ENCODE measurements around the gene RDX. TPM values are rescaled to one million over a fixed set of nuclear protein-coding genes. Genes with fewer than 3 reads are reported as not detected.

Gene RDX
- total RNA-seq, 4 donors from 2014 or later: 95.7 to 140 (median 115) TPM

- H3K4me3 ChIP-seq: no peak overlapping the region
- in situ Hi-C loops (cut with MboI; ENCODE audit: low sequenced_read_pairs in 4 of 4) (loop anchor here in 3 of 4 donors (10.0 to 25.0 kb wide), 2 partner anchors 228 to 1030 kb away; partner anchors contain the start of gene POU2AF2 (in 1 of the 3)), intact Hi-C loops (cut with DNase I; ENCODE audit: low total_unique reads) (loop anchor here (10.0 kb wide), 1 partner anchor 88 kb away; the partner anchor contains the start of gene RDX)
- DNase-seq (no peak), ATAC-seq (no peak)
- no peak overlapping the region for H3K27ac ChIP-seq
- H3K9me3 ChIP-seq: no peaks in the 10 kb centered on the region
- H3K4me1 ChIP-seq: no peaks in the 10 kb centered on the region
- H3K36me3 ChIP-seq: no peaks in the 10 kb centered on the region
- H3K27me3 ChIP-seq: no peaks in the 10 kb centered on the region
- no peak for TF ChIP-seq CTCF (IDR thresholded peaks at IDR 0.05 in 4 of 5, conservative IDR thresholded peaks at IDR 0.05 in 1 of 5)
- TF ChIP-seq POLR2A (IDR thresholded peaks at IDR 0.05): no peak
Observed at GRCh38 chr11:110207123-110207522, 89.3 kb downstream of the RDX start.

- intact Hi-C loops (cut with DNase I; ENCODE audit: low total_unique reads) (loop anchor here (1.0 to 10.0 kb wide), 6 partner anchors 94 to 1030 kb away; partner anchors contain the start of gene RDX), in situ Hi-C loops (cut with MboI; ENCODE audit: low sequenced_read_pairs in 4 of 4) (loop anchor here (5.0 to 25.0 kb wide), 3 partner anchors 171 to 1036 kb away; partner anchors contain the start of gene POU2AF2 (in 1 of the 4))
- no peak for DNase-seq
- H3K27ac ChIP-seq: no peak overlapping the region
- H3K27me3 ChIP-seq: no peaks in the 10 kb centered on the region
- H3K36me3 ChIP-seq: no peaks in the 10 kb centered on the region
- no peaks in the 10 kb centered on the region for H3K4me1 ChIP-seq
- TF ChIP-seq CTCF (IDR thresholded peaks at IDR 0.05 in 4 of 5, conservative IDR thresholded peaks at IDR 0.05 in 1 of 5) (no peak), POLR2A (IDR thresholded peaks at IDR 0.05) (no peak)
- no peak for ATAC-seq
- no peak overlapping the region for H3K4me3 ChIP-seq
- no peaks in the 10 kb centered on the region for H3K9me3 ChIP-seq
Observed at GRCh38 chr11:110200836-110201235, 95.6 kb downstream of the RDX start.

GRCh38 chr11:110200241-110200640 is 96.2 kb downstream of the RDX start:
- H3K4me1 ChIP-seq: no peaks in the 10 kb centered on the region
- no peak for TF ChIP-seq POLR2A (IDR thresholded peaks at IDR 0.05)
- TF ChIP-seq CTCF (IDR thresholded peaks at IDR 0.05 in 4 of 5, conservative IDR thresholded peaks at IDR 0.05 in 1 of 5): no peak
- no peak overlapping the region for H3K27ac ChIP-seq
- H3K27me3 ChIP-seq: no peaks in the 10 kb centered on the region
- DNase-seq (no peak), ATAC-seq (no peak)
- in situ Hi-C loops (cut with MboI; ENCODE audit: low sequenced_read_pairs in 4 of 4) (loop anchor here (5.0 to 25.0 kb wide), 3 partner anchors 172 to 1037 kb away; partner anchors contain the start of gene POU2AF2 (in 1 of the 4)), intact Hi-C loops (cut with DNase I; ENCODE audit: low total_unique reads) (loop anchor here (2.0 to 10.0 kb wide), 3 partner anchors 95 to 1031 kb away; partner anchors contain the start of gene RDX)
- H3K4me3 ChIP-seq: no peak overlapping the region
- H3K36me3 ChIP-seq: no peaks in the 10 kb centered on the region
- H3K9me3 ChIP-seq: no peaks in the 10 kb centered on the region

GRCh38 chr11:110199184-110199981 is 97.0 kb downstream of the RDX start:
- Histone ChIP-seq H3K9me3 (no peaks in the 10 kb centered on the region), H3K36me3 (no peaks in the 10 kb centered on the region), H3K27ac (no peak overlapping the region), H3K27me3 (no peaks in the 10 kb centered on the region), H3K4me3 (no peak overlapping the region), H3K4me1 (no peaks in the 10 kb centered on the region)
- TF ChIP-seq POLR2A (IDR thresholded peaks at IDR 0.05) (no peak), CTCF (IDR thresholded peaks at IDR 0.05 in 4 of 5, conservative IDR thresholded peaks at IDR 0.05 in 1 of 5) (no peak)
- DNase-seq (no peak), ATAC-seq (no peak)
- intact Hi-C loops (cut with DNase I; ENCODE audit: low total_unique reads): no loop called here
- in situ Hi-C loops (cut with MboI; ENCODE audit: low sequenced_read_pairs in 4 of 4): loop anchor here in 1 of 4 donors (25.0 kb wide), 1 partner anchor 1038 kb away; the partner anchor contains the start of gene POU2AF2
